Tongue (tissue), 2 donors: ENCODE results near the gene LAMA3. TPM values are rescaled to one million over a fixed set of nuclear protein-coding genes. Genes with fewer than 3 reads are reported as not detected.

Experiments
- DNase-seq: peaks from one replicate; pipeline ENCODE4 v3.0.0-alpha.2; 2015
- total RNA-seq: library from RNA; depleted of rRNA; stranded (reverse); fragments of >200 nt; gene quantifications from one replicate; pipeline ENCODE4 v1.2.3, GENCODE V29; 2014

Gene LAMA3
- total RNA-seq, 1 donor from 2014 or later, result 37.0 TPM

GRCh38 chr18:23977103-23977502 lies 287.9 kb downstream of the LAMA3 start:
- DNase-seq, result no peak

DNA sequence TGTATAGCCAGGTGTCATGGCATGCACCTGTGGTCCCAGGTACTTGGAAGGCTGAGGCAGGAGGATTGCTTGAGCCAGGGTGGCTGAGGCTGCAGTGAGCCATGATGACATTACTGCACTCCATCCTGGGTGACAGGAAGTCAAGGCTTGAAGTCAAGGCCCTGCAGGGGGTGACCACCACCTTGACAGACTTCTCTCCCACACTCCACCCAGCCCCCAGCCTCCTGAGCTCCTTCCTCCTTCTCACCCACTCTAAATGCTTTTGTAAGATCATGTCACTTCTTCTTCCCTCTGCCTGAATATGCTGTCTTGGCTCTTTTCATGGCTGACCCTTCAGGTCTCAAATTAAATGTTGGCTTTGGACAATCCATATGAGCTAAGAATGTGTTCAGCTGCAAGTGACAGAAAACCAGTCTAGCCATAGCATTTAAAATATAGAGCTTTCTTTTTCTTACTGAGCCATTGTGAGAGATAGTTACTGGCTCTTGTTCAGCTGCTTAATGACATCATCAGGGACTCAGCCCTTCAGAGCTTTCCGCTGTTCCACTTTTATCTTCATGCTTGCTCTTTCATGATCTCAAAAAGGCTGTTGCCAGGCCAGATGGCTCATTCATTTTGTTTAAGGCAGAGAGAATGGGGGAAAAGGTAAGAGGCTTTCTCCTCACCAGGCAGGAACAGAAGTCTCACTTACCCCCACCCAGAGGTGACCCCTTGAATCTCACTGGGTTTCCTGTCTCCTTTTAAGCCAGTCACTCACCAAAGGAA lies 288.6 kb downstream of the LAMA3 start:
- DNase-seq, result no peak

- DNase-seq, result peak; percentile 74
These were observed 292.2 kb downstream of the LAMA3 start for GRCh38 chr18:23981369-23981980.

- peak; percentile 51 for DNase-seq
These were observed 293.2 kb downstream of the LAMA3 start for GRCh38 chr18:23982155-23983079.

GRCh38 chr18:23983112-23983511 lies 293.9 kb downstream of the LAMA3 start:
- DNase-seq, result no peak

DNA sequence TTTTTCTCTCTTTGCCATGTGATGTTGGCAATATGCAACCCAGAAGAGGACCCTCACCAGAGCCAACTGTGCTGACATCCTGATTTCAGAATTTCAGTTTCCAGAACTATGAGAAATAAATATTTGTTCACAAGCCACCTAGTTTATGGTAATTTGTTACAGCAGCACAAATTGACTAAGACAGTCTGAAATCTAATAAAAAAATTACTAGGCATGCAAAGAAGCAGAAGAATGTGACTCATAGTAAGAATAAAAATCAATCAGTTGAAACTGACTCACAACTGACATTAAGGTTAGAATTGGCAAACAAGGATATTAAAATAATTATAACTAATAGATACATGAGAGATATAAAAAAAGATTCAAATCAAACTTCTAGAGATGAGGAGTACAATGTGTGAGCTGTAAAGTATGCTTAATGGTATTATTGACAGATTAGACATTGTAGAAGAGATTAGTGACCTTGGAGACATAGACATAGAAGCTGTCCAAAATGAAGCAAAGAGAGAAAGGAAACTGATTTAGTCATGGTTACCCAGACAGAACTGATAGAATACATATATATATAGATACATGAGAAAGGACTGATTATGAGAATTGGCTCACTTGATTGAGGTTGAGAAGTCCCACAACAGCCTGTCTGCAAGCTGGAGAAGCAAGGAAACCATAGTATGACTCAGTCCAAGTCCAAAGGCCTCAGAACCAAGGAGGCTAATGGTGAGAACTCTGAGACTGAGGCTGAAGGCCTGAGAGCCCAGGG lies 297.5 kb downstream of the LAMA3 start:
- no peak for DNase-seq

DNA sequence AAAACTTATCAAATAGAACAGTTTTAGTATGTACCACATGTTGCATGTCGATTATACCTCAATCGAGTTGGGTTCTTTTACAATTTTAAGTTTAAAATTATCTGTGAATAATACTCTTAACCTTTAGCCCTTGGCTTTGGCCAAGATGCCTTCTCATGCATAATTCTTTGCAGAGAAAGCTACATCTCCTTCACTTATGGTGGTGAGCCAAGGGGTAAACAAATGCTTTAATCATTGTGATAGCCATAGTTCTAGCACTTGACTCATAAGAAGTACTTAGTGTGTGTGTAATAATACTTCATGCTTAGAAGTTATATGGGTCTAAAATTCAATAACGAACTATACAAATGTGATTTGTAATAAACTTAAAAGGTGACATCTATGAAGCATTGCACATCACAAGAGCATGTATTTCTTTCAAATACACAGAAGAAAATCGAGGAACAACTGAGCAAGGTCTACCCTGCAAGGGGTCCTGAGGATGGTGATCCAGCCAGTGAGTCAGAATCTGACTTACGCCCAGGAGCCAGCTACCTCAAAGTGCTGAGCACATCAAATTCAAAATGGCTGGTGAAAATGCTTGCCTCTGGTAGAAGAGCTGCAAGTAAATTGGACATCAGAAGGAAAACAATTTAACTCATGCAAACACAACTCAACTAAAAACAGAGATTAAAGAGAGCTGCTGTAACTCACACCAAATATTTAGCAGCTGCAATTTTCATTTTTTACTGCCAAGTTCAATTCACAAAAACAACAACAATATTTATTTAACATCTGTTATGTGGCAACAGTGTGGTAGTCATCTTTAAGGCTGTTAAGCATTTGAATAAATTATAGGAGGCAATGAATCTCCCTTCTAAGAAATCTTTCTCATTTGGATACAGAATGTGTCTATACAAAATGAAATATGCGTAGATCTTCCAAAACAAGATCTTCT lies 301.5 kb downstream of the LAMA3 start:
- no peak for DNase-seq

DNA sequence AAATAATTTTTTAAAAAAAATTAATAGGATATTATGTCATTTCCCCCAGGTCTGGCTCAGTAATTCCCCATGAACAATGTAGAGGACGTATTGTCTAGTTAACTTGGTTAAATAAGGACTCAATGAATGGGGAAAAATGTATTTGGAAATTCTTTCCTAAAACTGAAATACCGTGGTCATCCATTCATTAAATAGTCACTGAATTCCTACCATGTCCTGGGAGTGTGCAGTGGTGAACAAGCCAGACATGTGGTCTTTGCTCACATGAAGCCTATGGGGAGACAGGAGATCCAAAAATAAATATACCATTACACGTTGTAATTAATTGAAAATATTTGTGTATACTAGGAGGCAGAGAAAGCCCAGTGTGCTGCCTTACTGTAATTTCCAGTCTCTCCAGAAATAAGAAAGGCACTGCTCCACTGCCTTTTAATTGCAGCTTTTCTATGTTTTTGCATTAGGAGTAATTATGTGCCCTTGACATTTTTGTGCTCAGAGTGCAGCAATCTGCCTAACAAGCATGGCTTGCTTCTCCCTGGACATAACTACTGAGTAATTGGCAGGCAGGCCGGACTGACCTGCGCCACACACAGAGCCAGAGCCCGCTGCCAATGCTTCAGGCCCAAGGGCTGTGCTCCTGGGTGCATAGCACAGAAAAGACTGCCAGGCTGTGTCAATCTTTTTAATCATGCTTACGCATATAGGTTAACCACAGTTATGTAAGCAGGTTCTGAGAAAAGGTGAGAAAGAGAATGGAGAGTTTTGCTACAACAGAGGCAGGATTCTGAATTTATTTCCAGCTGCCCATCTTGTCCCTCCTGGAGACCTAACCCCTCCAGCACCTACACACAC lies 303.1 kb downstream of the LAMA3 start:
- no peak for DNase-seq

- DNase-seq, result no peak
These were observed 303.7 kb downstream of the LAMA3 start for GRCh38 chr18:23992941-23993280.

DNA sequence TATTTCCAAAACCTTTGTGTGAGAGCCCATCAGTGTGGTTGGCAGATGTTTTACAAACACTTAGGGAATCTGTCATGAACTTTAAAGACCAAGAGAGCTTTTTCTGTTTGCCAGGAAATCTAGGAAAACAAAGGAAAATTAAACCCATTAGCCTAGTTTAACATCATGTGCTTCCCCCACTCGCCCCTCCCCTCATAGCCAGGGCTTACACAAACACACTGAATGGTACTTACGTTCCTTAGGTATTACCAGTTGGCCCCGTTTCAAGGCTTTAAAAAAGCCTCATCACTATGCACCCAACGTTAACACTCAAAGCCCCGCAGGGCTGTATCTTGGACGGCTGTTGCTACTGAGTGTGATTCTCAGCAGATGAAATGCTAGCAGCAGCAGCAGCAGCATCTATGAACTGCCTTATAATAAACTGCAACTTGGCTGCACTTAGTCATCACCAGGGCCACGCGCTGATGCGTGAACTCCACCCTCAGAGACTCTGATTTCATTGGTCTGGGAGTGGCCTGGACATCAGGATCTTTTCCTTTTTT lies 305.2 kb downstream of the LAMA3 start:
- peak; percentile 82 for DNase-seq

DNA sequence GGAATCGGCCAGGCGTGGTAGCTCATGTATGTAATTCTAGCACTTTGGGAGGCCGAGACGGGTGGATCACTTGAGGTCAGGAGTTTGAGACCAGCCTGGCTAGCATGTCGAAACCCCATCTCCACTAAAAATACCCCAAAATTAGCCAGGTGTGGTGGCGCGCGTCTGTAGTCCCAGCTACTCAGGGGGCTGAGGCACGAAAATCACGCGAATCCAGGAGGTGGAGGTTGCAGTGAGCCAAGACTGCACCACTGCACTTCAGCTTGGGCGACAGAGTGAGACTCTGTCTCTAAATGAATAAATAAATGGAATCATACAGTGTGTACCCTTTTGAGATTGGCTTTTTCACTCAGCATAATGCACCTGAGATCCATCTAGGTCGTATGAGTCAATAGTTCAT lies 305.9 kb downstream of the LAMA3 start:
- no peak for DNase-seq

DNA sequence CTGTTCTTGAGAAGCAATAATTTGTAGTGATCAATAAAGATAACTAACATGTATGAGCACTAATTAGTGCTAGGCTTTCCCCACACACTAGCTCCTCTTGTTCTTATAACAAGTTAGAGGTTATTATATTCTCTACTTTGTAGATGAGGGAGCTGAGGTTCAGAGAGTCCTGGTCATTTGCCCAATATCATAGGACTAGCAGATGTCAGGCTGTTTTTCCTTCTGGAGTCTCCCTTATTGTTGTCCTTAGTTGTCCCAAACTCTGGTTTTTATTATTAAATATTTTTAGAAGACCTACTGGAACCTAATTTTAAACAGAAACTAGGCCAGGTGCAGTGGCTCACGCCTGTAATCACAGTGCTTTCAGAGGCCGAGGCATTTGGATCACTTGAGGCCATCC lies 308.8 kb downstream of the LAMA3 start:
- DNase-seq, result no peak

GRCh38 chr18:23998820-23999219 lies 309.6 kb downstream of the LAMA3 start:
- no peak for DNase-seq

DNA sequence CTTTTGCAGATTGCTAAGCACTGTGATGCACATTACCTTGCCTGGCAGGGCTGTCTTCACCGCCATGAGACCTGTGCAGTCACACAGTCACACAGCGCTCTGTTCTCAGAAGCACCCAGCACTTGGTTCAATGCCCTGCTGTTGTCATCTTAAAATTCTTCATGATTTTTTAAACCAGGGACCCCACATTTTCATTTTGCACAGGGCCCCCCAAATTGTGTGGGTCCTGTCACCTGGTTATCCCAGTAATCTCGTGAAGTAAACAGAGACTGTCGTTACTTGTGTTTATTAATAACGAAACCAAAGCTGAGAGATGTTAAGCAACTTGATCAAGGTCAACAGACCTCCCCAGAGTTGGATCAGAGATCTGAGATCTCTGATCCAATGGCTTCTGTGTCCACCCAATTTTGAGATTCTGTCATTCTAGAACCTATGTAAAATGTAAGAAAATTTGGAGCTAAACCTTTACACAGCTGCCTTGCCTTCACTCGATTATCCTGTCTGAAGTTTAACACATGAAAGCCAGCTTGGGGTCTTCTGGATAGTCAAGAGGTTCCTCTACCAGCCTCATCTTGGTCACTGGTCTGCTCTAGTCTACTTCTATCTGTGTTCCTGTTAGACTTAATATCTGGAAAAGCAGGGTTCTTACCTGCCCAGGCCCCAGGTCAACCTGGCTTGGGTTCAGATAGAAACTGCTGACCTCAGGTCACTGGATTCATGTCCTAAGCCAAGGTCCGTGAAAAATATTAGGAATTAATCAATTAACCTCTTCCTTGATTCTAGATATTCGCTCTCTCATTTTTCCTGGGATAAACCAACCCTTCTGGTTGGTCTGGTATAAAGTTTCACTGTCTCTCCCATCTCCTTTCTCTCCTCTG lies 311.6 kb downstream of the LAMA3 start:
- no peak for DNase-seq

- DNase-seq, result no peak
These were observed 313.2 kb downstream of the LAMA3 start for GRCh38 chr18:24002479-24002878.

GRCh38 chr18:24003288-24003687 lies 314.0 kb downstream of the LAMA3 start:
- DNase-seq, result no peak

- no peak for DNase-seq
These were observed 314.8 kb downstream of the LAMA3 start for GRCh38 chr18:24003903-24004640.
